ENCODE measurements around the gene ANKRD29.
A peak's percentile ranks its signal among the peaks of the same experiment; 100 is the strongest.

ANKRD29 gene

DNA sequence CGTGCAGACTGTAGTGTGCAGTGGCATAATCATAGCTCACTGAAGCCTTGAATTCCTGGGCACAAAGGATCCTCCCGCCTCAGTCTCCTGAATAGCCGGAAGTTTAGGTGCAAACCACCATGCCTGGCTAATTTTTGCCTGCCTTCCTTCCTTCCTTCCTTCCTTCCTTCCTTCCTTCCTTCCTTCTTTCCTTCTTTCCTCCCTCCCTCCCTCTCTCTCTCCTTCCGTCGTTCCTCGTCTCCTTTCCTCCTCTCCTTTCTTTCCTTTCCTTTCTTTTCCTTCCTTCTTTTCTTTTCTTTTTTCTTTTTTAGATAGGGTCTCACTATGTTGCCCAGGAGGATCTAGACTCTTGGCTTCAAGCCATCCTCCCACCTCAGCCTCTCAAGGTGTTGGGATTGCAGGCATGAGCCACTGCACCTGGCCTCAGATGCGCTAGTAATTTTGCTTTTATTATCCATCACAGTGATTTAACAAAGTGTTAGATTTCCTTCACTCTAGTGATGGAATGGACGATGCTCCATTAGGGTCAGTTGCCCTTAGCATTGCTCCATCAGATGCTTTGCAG is 6.6 kb upstream of the ANKRD29 start:
- TF ChIP-seq, protein P1, sequence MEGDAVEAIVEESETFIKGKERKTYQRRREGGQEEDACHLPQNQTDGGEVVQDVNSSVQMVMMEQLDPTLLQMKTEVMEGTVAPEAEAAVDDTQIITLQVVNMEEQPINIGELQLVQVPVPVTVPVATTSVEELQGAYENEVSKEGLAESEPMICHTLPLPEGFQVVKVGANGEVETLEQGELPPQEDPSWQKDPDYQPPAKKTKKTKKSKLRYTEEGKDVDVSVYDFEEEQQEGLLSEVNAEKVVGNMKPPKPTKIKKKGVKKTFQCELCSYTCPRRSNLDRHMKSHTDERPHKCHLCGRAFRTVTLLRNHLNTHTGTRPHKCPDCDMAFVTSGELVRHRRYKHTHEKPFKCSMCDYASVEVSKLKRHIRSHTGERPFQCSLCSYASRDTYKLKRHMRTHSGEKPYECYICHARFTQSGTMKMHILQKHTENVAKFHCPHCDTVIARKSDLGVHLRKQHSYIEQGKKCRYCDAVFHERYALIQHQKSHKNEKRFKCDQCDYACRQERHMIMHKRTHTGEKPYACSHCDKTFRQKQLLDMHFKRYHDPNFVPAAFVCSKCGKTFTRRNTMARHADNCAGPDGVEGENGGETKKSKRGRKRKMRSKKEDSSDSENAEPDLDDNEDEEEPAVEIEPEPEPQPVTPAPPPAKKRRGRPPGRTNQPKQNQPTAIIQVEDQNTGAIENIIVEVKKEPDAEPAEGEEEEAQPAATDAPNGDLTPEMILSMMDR (conservative IDR thresholded peaks at IDR 0.05) = no peak
- H3K27ac ChIP-seq = peak overlapping the region; percentile 60; the same call in 1 of the 2 replicates

DNA sequence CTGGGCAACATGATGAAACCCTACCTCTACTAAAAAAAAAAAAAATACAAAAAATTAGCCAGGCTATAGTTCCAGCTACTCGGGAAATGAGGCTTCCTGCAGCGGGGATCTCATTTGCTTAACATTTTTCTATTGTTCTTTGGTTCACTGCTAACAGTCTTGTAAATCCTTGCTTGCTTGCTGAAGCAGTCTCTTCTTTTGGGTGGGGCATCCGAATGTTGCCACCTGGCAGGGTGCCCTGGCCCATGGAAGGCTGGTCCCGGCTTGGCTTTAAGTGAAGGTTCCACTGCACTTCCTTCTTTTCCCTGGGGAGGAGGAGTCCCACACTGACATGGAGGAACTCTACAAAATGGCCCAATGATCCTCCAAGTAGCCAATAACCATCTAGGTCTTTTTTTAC is 6.0 kb upstream of the ANKRD29 start:
- peak overlapping the region; percentile 60 for H3K27ac ChIP-seq
- TF ChIP-seq, protein P1 (conservative IDR thresholded peaks at IDR 0.05) = no peak

DNA sequence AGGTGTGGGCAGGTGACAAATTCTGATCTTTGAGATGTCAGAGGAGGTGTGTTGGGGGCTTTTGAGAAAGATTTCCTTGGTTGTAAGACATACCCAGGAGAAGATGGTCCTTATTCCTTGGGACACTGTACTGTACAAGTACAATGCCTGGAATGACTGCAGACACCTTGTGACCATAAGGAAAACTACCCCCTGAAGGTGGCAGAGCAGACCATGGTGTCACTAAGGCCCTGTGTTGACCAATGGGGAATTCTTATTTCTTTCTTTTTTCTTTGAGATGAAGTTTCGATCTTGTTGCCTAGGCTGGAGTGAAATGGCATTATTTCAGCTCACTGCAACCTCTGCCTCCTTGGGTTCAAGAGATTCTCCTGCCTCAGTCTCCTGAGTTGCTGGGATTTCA is 4.4 kb upstream of the ANKRD29 start:
- TF ChIP-seq, protein P1 (conservative IDR thresholded peaks at IDR 0.05) = no peak
- H3K27ac ChIP-seq = no peak overlapping the region; the same call in 1 of the 2 replicates

DNA sequence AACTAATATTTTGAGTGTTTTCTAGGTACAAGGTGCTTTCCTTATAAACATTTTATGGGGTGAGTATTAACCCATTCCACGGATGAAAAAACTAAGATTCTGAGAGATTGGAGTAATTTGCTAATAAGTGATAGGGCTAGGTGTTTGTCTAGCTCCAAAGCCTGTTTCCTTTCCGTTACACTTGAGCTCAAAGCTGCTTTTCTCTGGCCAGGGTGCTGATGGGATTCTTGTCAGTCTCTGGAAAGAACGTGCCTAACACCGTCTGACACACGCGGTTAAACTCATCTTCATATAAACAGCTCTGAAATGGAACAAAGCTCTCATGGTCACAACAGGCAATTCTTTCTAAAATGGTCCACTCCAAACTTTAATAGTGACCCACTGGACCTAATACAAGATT is 2.0 kb upstream of the ANKRD29 start:
- peak overlapping the region; percentile 81 for H3K27ac ChIP-seq
- TF ChIP-seq, protein P1 (conservative IDR thresholded peaks at IDR 0.05) = no peak

DNA sequence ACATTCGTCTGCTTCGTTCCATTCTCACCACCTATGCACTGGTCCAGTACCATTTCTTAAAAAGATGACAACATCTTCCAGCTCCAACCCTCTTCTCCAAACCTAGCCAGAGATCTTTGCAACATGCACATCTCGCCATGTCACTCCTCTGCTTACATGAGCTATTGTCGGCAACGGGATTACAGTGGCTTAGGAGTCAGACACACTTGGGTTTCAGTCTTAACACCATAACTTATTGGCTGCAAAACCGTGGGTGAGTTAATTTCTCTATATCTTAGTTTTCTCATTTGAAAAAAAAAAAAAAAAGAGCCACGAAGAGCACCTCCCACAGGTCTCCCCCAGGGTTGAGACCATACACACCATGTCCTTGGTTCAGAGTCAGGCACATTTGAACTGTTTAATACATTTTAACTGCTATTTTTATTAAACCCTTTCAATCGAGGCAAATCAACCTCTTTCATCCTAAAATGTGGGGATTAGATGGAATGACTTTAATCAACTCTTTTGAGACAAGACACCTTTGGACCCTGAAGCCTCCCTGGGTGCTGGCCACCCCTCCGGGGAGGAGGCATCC is 889 bp downstream of the ANKRD29 start:
- peak overlapping the region; percentile 81 for H3K27ac ChIP-seq
- TF ChIP-seq, protein P1 (conservative IDR thresholded peaks at IDR 0.05) = no peak

DNA sequence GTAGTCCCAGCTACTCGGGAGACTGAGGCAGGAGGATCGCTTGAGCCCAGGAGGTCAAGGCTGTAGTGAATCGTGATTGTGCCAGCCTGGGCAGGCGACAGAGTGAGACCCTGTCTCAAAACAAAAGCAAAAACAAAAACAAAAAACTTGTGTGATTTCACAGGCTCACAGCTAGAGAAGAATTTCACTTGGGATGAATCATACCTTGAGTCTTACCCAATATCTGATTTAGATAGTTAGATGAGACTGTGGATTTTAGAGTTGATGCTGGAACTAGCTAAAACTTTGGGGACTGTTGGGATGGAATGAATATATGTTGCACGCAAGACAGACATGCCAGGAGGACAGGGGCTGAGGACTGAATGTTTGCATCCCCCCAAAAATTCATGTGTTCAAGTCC is 4.4 kb downstream of the ANKRD29 start:
- H3K27ac ChIP-seq = no peak overlapping the region
- TF ChIP-seq, protein P1 (conservative IDR thresholded peaks at IDR 0.05) = no peak

DNA sequence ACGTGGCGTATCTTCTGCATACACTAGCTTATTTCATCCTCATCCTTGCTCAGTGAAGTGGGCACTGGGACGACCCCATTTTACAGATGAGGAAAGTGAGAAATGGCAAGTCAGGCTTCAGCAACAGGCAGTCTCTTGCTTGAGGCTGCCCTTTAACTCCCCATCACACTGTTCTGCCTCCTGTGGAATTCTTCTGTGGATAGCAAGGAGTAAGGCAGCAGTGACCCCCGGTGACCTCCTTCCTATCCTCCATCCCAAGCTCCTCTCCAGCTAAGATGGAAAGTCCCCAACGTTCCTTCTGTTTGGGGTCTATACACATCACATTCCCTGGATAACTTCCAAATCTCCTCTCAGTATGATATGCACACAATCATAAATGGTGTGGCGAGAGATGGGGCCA is 10.5 kb downstream of the ANKRD29 start:
- TF ChIP-seq, protein P1 (conservative IDR thresholded peaks at IDR 0.05) = no peak
- H3K27ac ChIP-seq = no peak overlapping the region

All from VCaP (cell line).